Measurements from ENCODE around the gene WBP2NL.

Gene WBP2NL

GRCh38 chr22:42050641-42051180 lies 52.1 kb downstream of the WBP2NL start:
- no peak for DNase-seq (ENCODE audit: low read depth in 2 of 2)
- H3K4me3 ChIP-seq (replicated peaks in 1 of 2; ENCODE audit: low read depth in 2 of 2, low read length in 2 of 2) = no peak overlapping the region
- no peak for TF ChIP-seq CTCF (IDR thresholded peaks at IDR 0.05; ENCODE audit: low read depth, low read length)

- TF ChIP-seq CTCF (IDR thresholded peaks at IDR 0.05; ENCODE audit: low read depth, low read length) = no peak
- no peak overlapping the region for H3K4me3 ChIP-seq (replicated peaks in 1 of 2; ENCODE audit: low read depth in 2 of 2, low read length in 2 of 2)
- DNase-seq (ENCODE audit: low read depth in 2 of 2) = no peak
Measured at GRCh38 chr22:42052765-42053164, 54.2 kb downstream of the WBP2NL start.

GRCh38 chr22:42056757-42057511 lies 58.3 kb downstream of the WBP2NL start:
- no peak for DNase-seq (ENCODE audit: low read depth in 2 of 2)
- H3K4me3 ChIP-seq (replicated peaks in 1 of 2; ENCODE audit: low read depth in 2 of 2, low read length in 2 of 2) = no peak overlapping the region
- no peak for TF ChIP-seq CTCF (IDR thresholded peaks at IDR 0.05; ENCODE audit: low read depth, low read length)

- TF ChIP-seq CTCF (IDR thresholded peaks at IDR 0.05; ENCODE audit: low read depth, low read length) = no peak
- H3K4me3 ChIP-seq (replicated peaks in 1 of 2; ENCODE audit: low read depth in 2 of 2, low read length in 2 of 2) = no peak overlapping the region
- DNase-seq (ENCODE audit: low read depth in 2 of 2) = no peak
Measured at GRCh38 chr22:42060489-42060888, 61.9 kb downstream of the WBP2NL start.

GRCh38 chr22:42061041-42061440 lies 62.5 kb downstream of the WBP2NL start:
- TF ChIP-seq CTCF (IDR thresholded peaks at IDR 0.05; ENCODE audit: low read depth, low read length) = no peak
- no peak for DNase-seq (ENCODE audit: low read depth in 2 of 2)
- no peak overlapping the region for H3K4me3 ChIP-seq (replicated peaks in 1 of 2; ENCODE audit: low read depth in 2 of 2, low read length in 2 of 2)

- DNase-seq (ENCODE audit: low read depth in 2 of 2) = no peak
- H3K4me3 ChIP-seq (replicated peaks in 1 of 2; ENCODE audit: low read depth in 2 of 2, low read length in 2 of 2) = no peak overlapping the region
- TF ChIP-seq CTCF (IDR thresholded peaks at IDR 0.05; ENCODE audit: low read depth, low read length) = no peak
Measured at GRCh38 chr22:42062506-42063170, 64.0 kb downstream of the WBP2NL start.
